Stimulated activated naive CD8-positive, alpha-beta T cell treated with anti-CD3 and anti-CD28 coated beads, Interleukin-15, amount 100 ng/mL, for 72 hours (primary cell): ENCODE data around the gene CCDC88B.
A peak's percentile ranks its signal among the peaks of the same experiment; 100 is the strongest.
"Not testable (repeated sequence)": the region's sequence is repeated elsewhere in the genome, so short reads cannot be mapped to it uniquely, and the experiment has no call there.

Source experiments
- ATAC-seq: fragments of 150-1000 bp; cut with Tn5 transposase; 2 replicates; pipeline ENCODE4 v1.10.0; 2021; ENCODE audit warnings: mild to moderate bottlenecking, moderate library complexity
- DNase-seq, 2 donors: peaks; one replicate each; pipeline ENCODE4 v3.0.0; 2021 to 2022
- H3K27ac Mint-ChIP-seq, 2 donors: one replicate each; pipeline ENCODE4 v1.8.0; 2022; ENCODE audit warnings: mild to moderate bottlenecking in 2 of 2, mixed read lengths in 2 of 2, moderate library complexity in 2 of 2
- H3K27me3 Mint-ChIP-seq: one replicate; pipeline ENCODE4 v1.8.0; 2022; ENCODE audit warnings: mixed read lengths
- H3K4me1 Mint-ChIP-seq: one replicate; pipeline ENCODE4 v1.8.0; 2022; ENCODE audit warnings: mild to moderate bottlenecking, mixed read lengths
- H3K4me3 Mint-ChIP-seq, 2 donors: one replicate each; pipeline ENCODE4 v1.8.0; 2022; ENCODE audit warnings: mild to moderate bottlenecking in 2 of 2, mixed read lengths in 2 of 2, moderate library complexity in 1 of 2
- H3K9me3 Mint-ChIP-seq, 2 donors: one replicate each; pipeline ENCODE4 v1.8.0; 2022; ENCODE audit warnings: mixed read lengths in 2 of 2

Gene CCDC88B

DNA sequence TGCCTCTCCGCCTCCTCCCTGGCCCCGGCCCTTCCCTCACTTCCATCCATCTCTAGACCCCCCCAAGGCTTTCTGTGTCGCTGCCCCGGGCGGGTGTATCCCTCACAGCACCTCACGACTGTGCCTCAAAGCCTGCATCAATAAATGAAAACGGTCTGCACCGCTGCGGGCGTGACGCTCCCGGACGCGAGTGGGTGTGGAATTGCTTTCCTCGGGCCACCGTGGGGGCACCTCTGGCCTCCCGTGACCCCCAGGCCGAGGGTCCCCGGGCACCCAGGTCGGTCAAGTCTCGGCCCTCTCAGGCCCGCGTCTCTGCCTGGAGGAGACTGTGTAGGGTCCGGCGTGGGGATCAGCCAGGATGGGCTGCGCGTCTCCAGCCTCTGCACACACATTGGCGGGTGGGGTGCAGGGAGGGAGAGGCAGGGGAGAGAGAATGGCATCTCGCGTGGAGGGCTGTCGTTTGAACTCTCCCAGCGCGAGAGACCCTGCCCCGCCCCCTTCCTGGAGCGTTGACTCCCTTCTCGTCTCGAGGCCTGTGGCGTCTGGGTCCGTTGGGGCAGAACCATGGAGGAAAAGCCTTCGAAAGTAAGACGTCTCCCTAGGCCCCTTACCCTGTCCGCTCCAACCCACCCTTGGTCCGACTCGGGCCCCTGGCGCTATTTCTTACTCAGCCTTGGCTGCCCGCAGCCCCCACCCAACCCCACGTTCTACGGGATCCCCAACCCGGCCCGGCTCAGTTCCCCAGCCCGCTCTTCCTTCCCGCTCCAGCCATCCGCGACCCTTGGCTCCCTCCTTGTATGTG, 40.0 kb upstream of the CCDC88B start, which contains the start of gene CATSPERZ:
CATSPERZ (plus strand) TSS at position 512 of the 802 bp plus-strand sequence; CDS start at position 565, 53 bp downstream.
- H3K4me1 Mint-ChIP-seq: peaks cover 49% of the 10 kb centered on the region
- ATAC-seq: no peak
- peaks cover 82% of the 10 kb centered on the region for H3K27me3 Mint-ChIP-seq
- peak within 1 kb of the TSS; percentile 78 to 87 for H3K4me3 Mint-ChIP-seq
- peak within 1 kb of the TSS in 1 of 2 donors; percentile 23 for H3K27ac Mint-ChIP-seq
- H3K9me3 Mint-ChIP-seq: no peaks in the 10 kb centered on the region
- DNase-seq: no peak

DNA sequence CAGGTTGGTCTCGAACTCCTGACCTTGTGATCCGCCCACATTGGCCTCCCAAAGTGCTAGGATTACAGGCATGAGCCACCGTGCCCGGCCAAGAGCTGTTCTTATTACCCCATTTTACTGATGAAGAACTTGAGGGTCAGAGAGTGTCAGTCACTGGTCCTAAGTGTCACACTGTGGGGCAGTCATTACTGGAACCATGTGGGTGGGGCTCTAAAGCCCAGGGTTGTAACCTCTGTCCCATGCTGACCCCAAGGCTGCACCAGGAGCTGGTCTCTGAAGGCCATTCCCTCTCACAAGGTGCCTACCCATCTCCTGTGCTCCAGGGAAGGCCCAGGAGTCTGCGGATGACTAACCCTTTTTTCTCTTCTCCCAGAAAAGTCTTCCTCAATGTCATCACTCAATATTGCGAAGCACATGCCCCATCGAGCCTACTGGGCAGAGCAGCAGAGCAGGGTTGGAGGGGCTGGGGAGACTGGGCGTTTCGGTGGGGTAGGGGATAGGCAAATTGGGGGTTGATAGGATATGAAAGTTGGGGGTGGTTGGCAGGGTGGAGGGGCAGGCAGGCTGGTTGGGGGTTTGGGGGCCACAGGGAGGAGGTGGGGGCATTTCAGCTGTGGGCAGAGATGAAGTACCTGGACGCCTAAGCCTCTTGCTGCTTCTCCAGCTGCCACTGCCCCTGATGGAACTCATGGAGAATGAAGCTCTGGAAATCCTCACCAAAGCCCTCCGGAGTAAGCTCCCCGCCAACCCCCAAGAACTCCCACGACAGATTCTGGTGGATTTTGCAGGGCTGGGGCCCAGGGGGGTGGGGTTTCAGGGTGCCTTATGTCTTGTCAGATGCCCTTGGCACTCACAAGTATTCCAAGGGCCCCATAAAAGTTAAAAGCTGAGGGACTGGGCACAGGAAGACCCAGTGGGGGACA, 36.6 kb upstream of the CCDC88B start:
- no peaks in the 10 kb centered on the region for H3K9me3 Mint-ChIP-seq
- H3K27ac Mint-ChIP-seq: no peak overlapping the region
- no peak for DNase-seq
- no peak for ATAC-seq
- peaks cover 58% of the 10 kb centered on the region for H3K4me1 Mint-ChIP-seq
- peak overlapping the region in 1 of 2 donors; percentile 95 for H3K4me3 Mint-ChIP-seq
- peaks cover 49% of the 10 kb centered on the region for H3K27me3 Mint-ChIP-seq

DNA sequence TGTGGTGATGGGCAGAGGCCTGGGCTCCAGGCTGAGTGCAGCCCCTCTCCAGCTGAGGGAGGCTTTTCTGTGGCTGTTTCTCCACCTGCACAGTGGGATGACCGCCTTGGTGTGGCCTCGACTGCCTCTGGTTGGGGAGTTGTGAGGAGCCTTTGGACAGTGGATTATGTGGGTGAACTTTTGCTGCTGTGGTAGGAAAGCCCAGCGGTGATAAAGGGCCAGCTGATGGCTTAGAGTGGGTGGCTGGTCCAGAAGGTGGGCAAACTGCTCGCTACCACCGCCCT, 36.0 kb upstream of the CCDC88B start:
- DNase-seq (no peak), ATAC-seq (no peak)
- Mint-ChIP-seq H3K9me3 (no peaks in the 10 kb centered on the region), H3K27me3 (peaks cover 43% of the 10 kb centered on the region), H3K4me1 (peaks cover 57% of the 10 kb centered on the region), H3K4me3 (peak overlapping the region; percentile 94 to 95), H3K27ac (peak overlapping the region in 1 of 2 donors; percentile 98)

DNA sequence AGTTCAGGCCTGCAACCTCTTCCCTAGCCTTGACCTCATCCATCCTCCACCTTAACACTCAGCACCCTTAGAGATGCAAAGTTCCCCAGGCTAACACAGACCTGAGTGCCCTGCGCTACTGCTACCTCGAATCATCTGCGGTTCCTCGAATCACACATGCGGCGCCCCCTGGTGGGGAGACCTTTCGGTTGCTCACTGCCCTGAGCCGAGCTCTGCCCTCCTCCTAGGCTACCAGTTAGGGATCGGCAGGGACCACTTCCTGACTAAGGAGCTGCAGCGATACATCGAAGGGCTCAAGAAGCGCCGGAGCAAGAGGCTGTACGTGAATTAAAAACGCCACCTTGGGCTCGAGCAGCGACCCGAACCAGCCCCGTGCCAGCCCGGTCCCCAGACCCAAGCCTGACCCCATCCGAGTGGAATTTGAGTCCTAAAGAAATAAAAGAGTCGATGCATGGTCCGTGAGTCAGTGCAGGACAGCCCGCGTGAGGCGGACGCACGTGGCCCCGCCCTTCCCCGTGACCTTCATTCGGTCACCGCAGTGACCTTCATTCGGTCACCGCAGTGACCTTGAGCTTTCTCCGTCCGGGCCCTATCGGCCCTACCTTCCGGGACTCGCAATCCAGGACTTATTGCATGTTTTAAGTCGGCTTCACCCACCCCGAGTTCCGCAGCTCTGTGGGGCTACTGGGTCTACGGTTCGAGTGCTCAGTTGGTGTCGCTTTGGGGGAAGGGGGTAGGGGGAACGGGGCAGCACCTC, 35.5 kb upstream of the CCDC88B start:
- ATAC-seq (peak; percentile 68), DNase-seq (peak; percentile 95)
- H3K4me3 Mint-ChIP-seq: peak overlapping the region; percentile 94 to 95
- peaks cover 57% of the 10 kb centered on the region for H3K4me1 Mint-ChIP-seq
- peaks cover 37% of the 10 kb centered on the region for H3K27me3 Mint-ChIP-seq
- H3K9me3 Mint-ChIP-seq: no peaks in the 10 kb centered on the region
- H3K27ac Mint-ChIP-seq: peak overlapping the region; percentile 97 to 98

DNA sequence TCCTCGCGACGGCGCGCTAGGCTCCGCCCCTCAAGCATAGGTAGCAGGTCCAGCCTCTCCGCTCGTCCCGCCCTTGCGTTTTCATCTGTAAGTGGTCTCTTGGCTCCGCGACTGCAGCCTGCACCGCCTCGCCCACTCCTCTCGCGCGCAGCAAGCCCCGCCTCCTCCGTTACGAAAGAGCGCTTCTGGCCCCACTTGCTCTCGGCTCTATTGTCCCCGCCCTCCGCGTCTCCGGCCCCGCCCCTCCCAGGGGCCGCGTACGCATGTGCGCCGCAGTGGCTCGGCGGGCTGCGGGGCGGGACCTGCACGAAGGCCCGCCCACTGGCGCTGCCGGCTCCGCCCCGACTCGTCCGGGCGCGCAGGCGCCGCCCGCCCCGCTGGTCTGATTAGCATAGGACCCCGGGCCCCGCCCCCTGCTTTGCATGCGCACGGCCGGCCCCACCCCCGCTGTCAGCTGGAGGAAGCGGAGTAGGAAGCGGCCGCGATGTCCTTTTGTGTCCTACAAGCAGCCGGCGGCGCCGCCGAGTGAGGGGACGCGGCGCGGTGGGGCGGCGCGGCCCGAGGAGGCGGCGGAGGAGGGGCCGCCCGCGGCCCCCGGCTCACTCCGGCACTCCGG, 34.8 kb upstream of the CCDC88B start, which contains the start of gene ESRRA:
ESRRA (plus strand) TSS at position 450 of the 616 bp plus-strand sequence. CDS start 1,656 bp downstream, outside the sequence.
- Mint-ChIP-seq H3K9me3 (no peaks in the 10 kb centered on the region), H3K27ac (peak within 1 kb of the TSS; percentile 97 to 98), H3K4me3 (peak within 1 kb of the TSS; percentile 96 to 99), H3K27me3 (peaks cover 30% of the 10 kb centered on the region), H3K4me1 (peaks cover 50% of the 10 kb centered on the region)
- DNase-seq (peak; percentile 99 to 100), ATAC-seq (peak; percentile 78)

DNA sequence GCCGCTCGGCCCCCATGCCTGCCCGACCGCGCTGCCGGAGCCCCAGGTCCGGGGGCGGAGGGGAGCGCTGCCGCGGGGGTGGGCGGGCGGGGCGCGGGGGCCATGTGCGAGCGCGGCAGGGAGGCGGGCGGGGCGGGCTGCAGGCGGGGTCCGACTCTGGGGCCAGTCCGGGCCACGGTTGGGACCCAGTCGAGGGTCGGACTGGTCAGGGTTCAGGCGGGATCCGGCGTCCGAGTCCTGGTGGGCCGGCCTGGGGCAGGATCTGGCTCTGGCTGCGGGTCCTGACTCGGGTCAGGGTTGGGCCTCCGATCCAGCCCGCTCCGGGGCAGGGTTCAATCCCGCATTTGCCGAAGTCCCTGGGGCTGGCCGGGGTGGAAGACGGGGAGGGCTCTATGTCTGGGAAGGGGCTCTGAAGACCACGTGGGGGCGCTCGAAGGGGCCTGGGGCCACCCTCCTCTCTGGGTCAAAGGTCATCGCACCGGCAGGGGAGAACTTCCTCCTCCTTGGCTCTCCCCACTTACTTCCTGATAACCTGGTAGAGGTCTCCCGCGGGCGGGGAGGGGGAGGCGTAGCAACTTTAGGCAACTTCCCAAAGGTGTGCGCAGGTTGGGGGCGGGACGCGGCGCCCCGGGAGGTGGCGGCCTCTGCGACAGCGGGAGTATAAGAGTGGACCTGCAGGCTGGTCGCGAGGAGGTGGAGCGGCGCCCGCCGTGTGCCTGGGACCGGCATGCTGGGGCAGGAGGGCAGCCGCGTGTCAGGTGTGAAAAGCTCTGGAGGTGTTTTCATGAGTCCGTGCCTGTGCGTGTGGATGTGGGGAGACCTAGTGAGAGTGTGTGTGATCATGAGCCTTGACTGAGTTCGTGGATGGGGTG, 34.1 kb upstream of the CCDC88B start:
- Mint-ChIP-seq H3K4me3 (peak overlapping the region; percentile 96 to 99), H3K4me1 (peaks cover 46% of the 10 kb centered on the region), H3K9me3 (no peaks in the 10 kb centered on the region), H3K27ac (peak overlapping the region; percentile 86 to 98), H3K27me3 (peaks cover 23% of the 10 kb centered on the region)
- ATAC-seq (peak; percentile 41), DNase-seq (peak; percentile 64 to 81)

DNA sequence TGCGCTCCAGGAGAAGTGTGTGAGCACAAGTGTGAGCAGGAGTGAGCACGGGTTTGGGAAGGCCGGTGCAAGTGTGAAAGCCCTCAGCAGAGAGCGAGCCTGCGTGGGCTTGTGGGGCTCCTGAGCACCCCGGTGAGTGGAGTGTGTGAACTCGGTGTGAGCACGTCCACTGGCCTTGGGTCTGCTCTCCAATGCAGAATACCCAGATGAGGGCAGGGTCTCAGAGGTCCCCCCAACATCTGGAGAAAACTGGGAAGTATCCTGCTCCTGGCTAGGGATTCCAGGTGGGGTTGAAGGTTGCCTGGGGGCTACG, 33.5 kb upstream of the CCDC88B start:
- Mint-ChIP-seq H3K9me3 (no peaks in the 10 kb centered on the region), H3K4me1 (peaks cover 47% of the 10 kb centered on the region), H3K27ac (peak overlapping the region; percentile 86 to 98), H3K27me3 (peaks cover 17% of the 10 kb centered on the region), H3K4me3 (peak overlapping the region; percentile 96 to 99)
- ATAC-seq: no peak
- DNase-seq: no peak

DNA sequence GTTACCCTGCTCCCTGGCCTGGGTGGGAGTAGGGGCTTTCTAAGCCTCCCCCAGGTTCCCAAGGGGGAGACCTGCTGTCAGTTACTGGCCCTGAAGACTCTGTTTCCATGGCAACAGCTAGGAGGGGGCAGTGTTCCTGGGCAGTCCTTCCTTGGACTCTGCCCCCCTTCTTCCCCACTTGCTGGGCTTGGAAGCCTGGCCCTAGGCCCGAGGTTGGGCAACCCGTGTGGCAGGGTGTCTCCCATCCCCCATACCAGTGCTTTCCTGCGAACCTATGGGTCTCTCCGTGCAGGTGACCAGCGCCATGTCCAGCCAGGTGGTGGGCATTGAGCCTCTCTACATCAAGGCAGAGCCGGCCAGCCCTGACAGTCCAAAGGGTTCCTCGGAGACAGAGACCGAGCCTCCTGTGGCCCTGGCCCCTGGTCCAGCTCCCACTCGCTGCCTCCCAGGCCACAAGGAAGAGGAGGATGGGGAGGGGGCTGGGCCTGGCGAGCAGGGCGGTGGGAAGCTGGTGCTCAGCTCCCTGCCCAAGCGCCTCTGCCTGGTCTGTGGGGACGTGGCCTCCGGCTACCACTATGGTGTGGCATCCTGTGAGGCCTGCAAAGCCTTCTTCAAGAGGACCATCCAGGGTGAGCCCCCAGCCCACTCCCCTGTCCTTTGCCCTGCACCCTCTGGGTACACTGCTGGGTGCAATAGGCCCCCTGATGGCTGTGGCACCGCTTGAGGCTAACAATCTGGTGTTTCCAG, 33.0 kb upstream of the CCDC88B start:
- ATAC-seq (no peak), DNase-seq (no peak)
- H3K27ac Mint-ChIP-seq: peak overlapping the region in 1 of 2 donors; percentile 12
- peaks cover 12% of the 10 kb centered on the region for H3K27me3 Mint-ChIP-seq
- peaks cover 48% of the 10 kb centered on the region for H3K4me1 Mint-ChIP-seq
- peak overlapping the region; percentile 96 to 99 for H3K4me3 Mint-ChIP-seq
- no peaks in the 10 kb centered on the region for H3K9me3 Mint-ChIP-seq

DNA sequence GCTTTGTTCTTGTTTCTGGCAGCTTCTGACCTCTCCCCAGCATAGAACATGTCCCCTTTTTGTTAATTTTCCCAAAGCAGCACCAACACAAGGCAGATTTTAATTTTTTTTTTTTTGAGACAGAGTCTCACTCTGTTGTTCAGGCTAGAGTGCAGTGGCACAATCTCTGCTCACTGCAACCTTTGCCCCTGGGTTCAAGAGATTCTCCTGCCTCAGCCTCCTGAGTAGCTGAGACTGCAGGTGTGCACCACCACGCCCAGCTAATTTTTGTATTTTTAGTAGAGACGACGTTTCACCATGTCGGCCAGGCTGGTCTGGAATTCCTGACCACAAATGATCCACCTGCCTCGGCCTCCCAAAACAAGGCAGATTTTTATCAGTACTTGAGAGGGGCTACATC, 32.2 kb upstream of the CCDC88B start:
- H3K27ac Mint-ChIP-seq: peak overlapping the region in 1 of 2 donors; percentile 41
- H3K4me1 Mint-ChIP-seq: peaks cover 55% of the 10 kb centered on the region
- peak overlapping the region; percentile 30 to 96 for H3K4me3 Mint-ChIP-seq
- H3K27me3 Mint-ChIP-seq, H3K9me3 Mint-ChIP-seq, DNase-seq, ATAC-seq: not testable (repeated sequence)

DNA sequence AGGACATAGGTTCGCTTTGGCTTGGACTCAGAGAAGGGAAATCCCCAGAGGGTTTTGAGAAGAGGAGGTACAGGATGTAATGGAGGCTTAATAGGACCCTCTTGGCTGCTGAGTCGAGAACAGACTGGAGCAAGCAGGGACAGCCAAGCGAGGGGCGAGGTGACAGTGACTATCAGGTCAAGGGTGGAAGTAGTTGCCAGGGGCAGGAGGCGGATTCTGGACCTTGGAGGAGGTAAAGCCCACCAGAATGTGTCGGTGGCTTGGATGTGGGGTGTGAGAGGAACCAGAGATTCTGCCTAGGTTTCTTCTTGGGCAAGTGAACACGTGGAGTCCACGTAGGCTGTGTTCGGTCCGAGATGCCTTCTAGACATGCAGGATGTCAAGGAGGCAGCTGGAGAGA, 27.1 kb upstream of the CCDC88B start:
- Mint-ChIP-seq H3K27ac (peak overlapping the region; percentile 24 to 88), H3K9me3 (no peaks in the 10 kb centered on the region), H3K4me1 (peaks cover 62% of the 10 kb centered on the region), H3K27me3 (no peaks in the 10 kb centered on the region), H3K4me3 (no peak overlapping the region)
- DNase-seq (no peak), ATAC-seq (no peak)

DNA sequence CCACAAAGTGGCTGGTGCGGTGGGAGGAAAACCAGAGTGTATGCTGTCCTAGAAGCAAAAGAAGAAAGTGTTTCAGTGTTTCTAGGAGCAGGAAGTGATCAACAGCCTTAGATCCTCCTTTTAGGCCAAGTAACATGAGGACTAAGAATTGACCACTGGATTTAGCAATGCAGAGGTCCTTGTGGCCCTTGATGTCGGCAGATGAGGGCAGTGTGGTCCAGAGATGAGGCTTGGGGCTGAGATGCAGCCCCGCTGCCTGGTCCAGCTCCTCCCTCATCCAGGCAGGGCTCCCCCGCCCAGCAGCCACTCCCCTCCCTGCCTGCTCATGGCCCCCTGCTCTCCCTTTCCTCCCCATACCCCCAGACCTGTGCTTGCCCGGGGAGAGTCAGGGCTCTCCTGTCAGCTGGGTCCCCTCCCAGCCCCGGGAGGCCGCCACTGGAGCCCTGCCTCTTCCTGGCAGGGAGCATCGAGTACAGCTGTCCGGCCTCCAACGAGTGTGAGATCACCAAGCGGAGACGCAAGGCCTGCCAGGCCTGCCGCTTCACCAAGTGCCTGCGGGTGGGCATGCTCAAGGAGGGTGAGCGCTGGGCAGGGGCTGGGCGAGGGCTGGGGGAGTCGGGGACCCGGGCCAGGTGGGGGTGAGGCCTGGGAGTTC, 26.4 kb upstream of the CCDC88B start:
- ATAC-seq (no peak), DNase-seq (no peak)
- Mint-ChIP-seq H3K9me3 (no peaks in the 10 kb centered on the region), H3K27me3 (no peaks in the 10 kb centered on the region), H3K4me1 (peaks cover 61% of the 10 kb centered on the region), H3K27ac (peak overlapping the region; percentile 24 to 36), H3K4me3 (no peak overlapping the region)

DNA sequence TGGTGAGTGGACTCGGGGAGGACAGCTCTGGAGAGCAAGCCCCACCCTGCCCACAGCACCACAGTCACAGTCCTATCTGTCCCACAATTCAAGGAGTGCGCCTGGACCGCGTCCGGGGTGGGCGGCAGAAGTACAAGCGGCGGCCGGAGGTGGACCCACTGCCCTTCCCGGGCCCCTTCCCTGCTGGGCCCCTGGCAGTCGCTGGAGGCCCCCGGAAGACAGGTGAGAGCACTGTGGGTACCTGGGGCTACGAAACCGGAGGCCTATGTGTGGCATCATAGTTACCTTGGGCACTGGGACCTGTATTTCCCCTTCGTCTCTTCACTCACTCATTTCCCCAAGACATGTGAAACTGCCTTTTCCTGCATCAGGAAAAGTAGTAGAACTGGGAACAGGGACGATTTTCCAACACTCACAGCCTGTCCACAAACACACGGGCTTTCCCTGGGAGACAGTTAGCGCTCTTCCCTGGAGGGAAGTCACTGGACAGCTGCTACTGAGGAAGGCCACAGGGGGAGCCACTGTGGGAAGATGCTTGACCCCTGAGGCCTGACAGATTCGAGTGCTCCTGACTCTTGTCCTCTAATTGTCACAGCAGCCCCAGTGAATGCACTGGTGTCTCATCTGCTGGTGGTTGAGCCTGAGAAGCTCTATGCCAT, 25.7 kb upstream of the CCDC88B start:
- peak overlapping the region; percentile 31 to 70 for H3K27ac Mint-ChIP-seq

More for the DNA sequence above, 25.7 kb upstream of the CCDC88B start:
- H3K9me3 Mint-ChIP-seq: no peaks in the 10 kb centered on the region
- no peaks in the 10 kb centered on the region for H3K27me3 Mint-ChIP-seq
- no peak for ATAC-seq
- no peak for DNase-seq
- H3K4me1 Mint-ChIP-seq: peaks cover 64% of the 10 kb centered on the region
- H3K4me3 Mint-ChIP-seq: no peak overlapping the region
